Mucosa of stomach (tissue), 1 donor: Measurements from ENCODE around the gene SEC16A.

ENCODE experiments used
- H3K27me3 ChIP-seq: one replicate; pipeline ENCODE4 v1.7.0; 2013; ENCODE audit warnings: mild to moderate bottlenecking, low read length; ENCODE audit not compliant: control insufficient read depth, insufficient read depth
- H3K36me3 ChIP-seq: one replicate; pipeline ENCODE4 v1.7.0; 2013; ENCODE audit warnings: low read length; ENCODE audit not compliant: control insufficient read depth, insufficient read depth
- H3K4me1 ChIP-seq: one replicate; pipeline ENCODE4 v1.7.0; 2013; ENCODE audit warnings: mild to moderate bottlenecking, low read length; ENCODE audit not compliant: control insufficient read depth, insufficient read depth
- H3K4me3 ChIP-seq: one replicate; pipeline ENCODE4 v1.7.0; 2013; ENCODE audit warnings: low read length
- H3K9ac ChIP-seq: one replicate; pipeline ENCODE4 v1.7.0; 2013; ENCODE audit warnings: mild to moderate bottlenecking, low read length, moderate library complexity
- H3K9me3 ChIP-seq: one replicate; pipeline ENCODE4 v1.7.0; 2013; ENCODE audit warnings: mild to moderate bottlenecking, low read length, moderate library complexity; ENCODE audit not compliant: control insufficient read depth
- donor health status: Pancreatic carcinoma.

SEC16A gene

DNA sequence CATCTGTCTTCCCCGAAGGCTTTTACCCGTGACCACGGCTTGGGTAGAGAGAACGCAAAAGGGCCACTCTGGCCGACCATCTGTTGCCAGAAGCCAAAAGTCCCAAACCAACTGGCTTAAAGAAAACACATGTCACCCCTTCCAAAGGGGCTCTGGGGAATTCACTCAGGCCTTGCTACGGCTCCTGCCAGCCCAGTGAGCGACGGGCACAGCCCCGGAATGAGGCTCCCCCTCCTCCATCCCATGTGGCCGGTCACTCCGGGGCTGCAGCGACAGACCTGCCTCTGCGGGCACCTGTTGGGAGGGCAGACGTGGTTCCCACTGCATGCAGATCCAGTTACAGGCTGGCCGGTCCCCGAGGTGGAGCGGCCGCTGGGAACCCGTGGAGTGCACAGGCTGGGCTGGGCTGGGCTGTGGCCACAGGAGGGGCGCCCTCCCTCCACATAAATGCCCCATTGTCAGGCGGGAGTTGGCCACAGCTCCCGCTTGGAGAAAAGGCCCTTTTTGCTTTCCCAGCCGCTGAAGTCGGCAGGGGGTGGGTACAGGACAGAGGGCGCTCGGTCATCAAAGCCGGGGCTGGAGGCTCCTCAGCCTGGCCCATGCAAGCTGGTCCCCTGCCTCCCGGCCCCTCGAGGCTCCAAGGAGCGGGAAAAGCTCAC, 43.1 kb upstream of the SEC16A start:
- Histone ChIP-seq H3K4me3 (no peak overlapping the region), H3K36me3 (no peaks in the 10 kb centered on the region), H3K4me1 (peaks cover 37% of the 10 kb centered on the region)

GRCh38 chr9:136525207-136525606, 42.4 kb upstream of the SEC16A start:
- no peak overlapping the region for H3K9ac ChIP-seq

More for the DNA sequence above, 43.1 kb upstream of the SEC16A start:
- peaks cover 17% of the 10 kb centered on the region for H3K27me3 ChIP-seq
- no peaks in the 10 kb centered on the region for H3K9me3 ChIP-seq
- H3K9ac ChIP-seq: no peak overlapping the region

GRCh38 chr9:136522314-136523237, 39.7 kb upstream of the SEC16A start:
- H3K27me3 ChIP-seq: peaks cover 17% of the 10 kb centered on the region
- no peak overlapping the region for H3K9ac ChIP-seq
- no peaks in the 10 kb centered on the region for H3K9me3 ChIP-seq
- peaks cover 32% of the 10 kb centered on the region for H3K4me1 ChIP-seq
- no peak overlapping the region for H3K4me3 ChIP-seq
- no peaks in the 10 kb centered on the region for H3K36me3 ChIP-seq

More at GRCh38 chr9:136525207-136525606, 42.4 kb upstream of the SEC16A start:
- Histone ChIP-seq H3K9me3 (no peaks in the 10 kb centered on the region), H3K4me1 (peaks cover 36% of the 10 kb centered on the region), H3K36me3 (no peaks in the 10 kb centered on the region), H3K4me3 (no peak overlapping the region), H3K27me3 (peaks cover 17% of the 10 kb centered on the region)

- Histone ChIP-seq H3K36me3 (no peaks in the 10 kb centered on the region), H3K27me3 (peaks cover 9% of the 10 kb centered on the region), H3K4me3 (no peak overlapping the region), H3K9ac (no peak overlapping the region), H3K9me3 (no peaks in the 10 kb centered on the region), H3K4me1 (peaks cover 22% of the 10 kb centered on the region)
These were observed 38.7 kb upstream of the SEC16A start for GRCh38 chr9:136521537-136521936.

- H3K4me1 ChIP-seq: peaks cover 11% of the 10 kb centered on the region
- no peak overlapping the region for H3K9ac ChIP-seq
- H3K4me3 ChIP-seq: no peak overlapping the region
- H3K9me3 ChIP-seq: no peaks in the 10 kb centered on the region
- no peaks in the 10 kb centered on the region for H3K36me3 ChIP-seq
- no peaks in the 10 kb centered on the region for H3K27me3 ChIP-seq
These were observed 37.3 kb upstream of the SEC16A start for GRCh38 chr9:136520053-136520540.

DNA sequence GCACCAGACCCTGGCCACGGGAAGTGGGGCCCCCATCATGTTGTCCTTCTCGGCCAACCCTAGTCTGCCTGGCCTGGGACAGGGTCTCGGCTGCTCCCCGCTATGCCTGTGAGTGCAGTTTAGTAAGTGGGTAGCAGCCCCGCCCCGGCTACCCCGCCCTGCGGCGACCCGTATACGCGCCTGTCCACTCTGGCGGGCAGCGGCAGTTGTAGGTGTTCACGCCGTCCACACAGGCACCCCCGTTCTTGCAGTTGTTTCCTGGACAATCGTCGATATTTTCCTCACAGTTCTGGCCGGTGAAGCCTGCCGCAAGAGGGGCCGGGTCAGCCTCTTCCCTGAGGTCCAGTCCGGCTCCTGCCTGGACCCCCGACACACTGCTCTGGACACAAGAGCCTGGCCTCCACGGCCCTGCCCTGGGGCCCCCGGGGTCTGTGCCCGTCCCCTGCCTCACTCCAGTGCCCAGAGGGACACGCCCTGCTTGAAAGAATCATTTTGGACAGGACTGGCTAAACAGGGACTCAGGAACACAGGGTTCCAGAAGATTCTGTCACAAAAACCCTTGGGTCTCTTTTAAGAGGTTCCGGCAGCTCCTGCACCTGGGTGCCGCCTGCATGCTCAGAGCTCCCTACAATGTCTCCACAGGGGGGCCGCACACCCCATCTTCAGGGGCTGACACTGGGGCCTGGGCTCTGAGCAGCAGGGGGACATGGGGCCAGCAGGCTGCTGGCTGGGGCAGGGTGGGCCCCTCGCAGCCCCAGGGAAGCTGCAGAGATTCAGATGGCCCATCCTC, 36.6 kb upstream of the SEC16A start:
- no peaks in the 10 kb centered on the region for H3K9me3 ChIP-seq
- H3K4me1 ChIP-seq: peaks cover 11% of the 10 kb centered on the region
- H3K36me3 ChIP-seq: no peaks in the 10 kb centered on the region
- no peaks in the 10 kb centered on the region for H3K27me3 ChIP-seq
- no peak overlapping the region for H3K9ac ChIP-seq
- H3K4me3 ChIP-seq: no peak overlapping the region

GRCh38 chr9:136518623-136519022, 35.8 kb upstream of the SEC16A start:
- Histone ChIP-seq H3K27me3 (no peaks in the 10 kb centered on the region), H3K9ac (no peak overlapping the region), H3K4me1 (peaks cover 11% of the 10 kb centered on the region), H3K36me3 (no peaks in the 10 kb centered on the region), H3K9me3 (no peaks in the 10 kb centered on the region), H3K4me3 (no peak overlapping the region)

DNA sequence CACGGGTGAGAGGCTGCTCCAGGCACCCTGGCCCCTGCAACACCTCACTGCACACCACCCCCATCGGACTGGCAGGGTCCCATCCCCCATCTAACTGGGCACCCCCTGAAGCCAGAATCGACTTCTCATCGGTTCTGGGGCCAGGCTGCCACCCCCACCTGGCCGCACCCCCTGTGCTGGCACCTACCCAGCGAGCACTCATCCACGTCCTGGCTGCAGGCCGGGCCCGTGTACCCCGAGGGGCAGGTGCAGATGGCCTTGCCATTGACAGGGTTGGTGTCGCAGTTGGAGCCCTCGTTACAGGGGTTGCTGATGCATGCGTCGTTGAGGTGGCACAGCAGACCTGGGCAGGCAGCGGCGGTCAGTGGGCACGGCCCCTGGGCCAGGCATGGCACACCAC, 35.1 kb upstream of the SEC16A start:
- Histone ChIP-seq H3K4me1 (peaks cover 11% of the 10 kb centered on the region), H3K9ac (no peak overlapping the region), H3K9me3 (no peaks in the 10 kb centered on the region), H3K4me3 (no peak overlapping the region), H3K36me3 (no peaks in the 10 kb centered on the region), H3K27me3 (no peaks in the 10 kb centered on the region)

DNA sequence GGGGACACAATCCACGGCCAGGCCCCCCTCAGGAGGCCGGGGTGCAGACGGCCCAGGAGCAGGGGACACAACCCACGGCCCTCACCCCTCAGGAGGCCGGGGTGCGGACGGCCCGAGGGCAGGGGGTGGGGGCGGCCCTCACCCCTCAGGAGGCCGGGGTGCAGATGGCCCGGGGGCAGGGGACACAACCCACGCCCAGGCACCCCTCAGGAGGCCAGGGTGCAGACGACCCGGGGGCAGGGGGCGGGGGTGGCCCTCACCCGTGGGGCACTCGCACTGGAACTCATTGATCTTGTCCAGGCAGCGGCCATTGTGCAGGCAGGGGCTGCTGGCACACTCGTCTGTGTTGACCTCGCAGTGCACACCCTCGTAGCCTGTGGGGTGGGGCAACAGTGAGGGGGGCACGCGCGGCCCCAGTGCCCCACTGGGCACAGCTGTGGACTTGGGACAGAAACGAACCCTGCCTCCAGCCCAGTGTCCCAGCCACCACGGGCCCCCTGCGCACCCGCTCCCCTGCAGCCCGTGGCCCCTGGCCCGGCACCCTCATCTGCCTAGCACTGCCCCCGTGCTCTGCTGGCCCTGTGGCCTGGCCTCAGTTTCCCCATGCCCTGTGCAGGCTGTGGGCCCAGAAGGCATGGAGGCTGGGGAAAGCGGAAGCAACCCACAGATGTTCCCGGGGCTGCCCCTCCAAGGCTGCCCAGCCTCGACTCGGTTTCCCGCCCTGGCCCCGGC, 34.3 kb upstream of the SEC16A start:
- Histone ChIP-seq H3K27me3 (no peaks in the 10 kb centered on the region), H3K9ac (no peak overlapping the region), H3K9me3 (no peaks in the 10 kb centered on the region), H3K4me3 (no peak overlapping the region), H3K36me3 (no peaks in the 10 kb centered on the region), H3K4me1 (peaks cover 11% of the 10 kb centered on the region)

GRCh38 chr9:136516191-136516654, 33.4 kb upstream of the SEC16A start:
- peaks cover 11% of the 10 kb centered on the region for H3K4me1 ChIP-seq
- H3K27me3 ChIP-seq: no peaks in the 10 kb centered on the region
- no peaks in the 10 kb centered on the region for H3K36me3 ChIP-seq

GRCh38 chr9:136515276-136515675, 32.4 kb upstream of the SEC16A start:
- peaks cover 9% of the 10 kb centered on the region for H3K4me1 ChIP-seq
- no peaks in the 10 kb centered on the region for H3K27me3 ChIP-seq
- no peak overlapping the region for H3K9ac ChIP-seq
- no peak overlapping the region for H3K4me3 ChIP-seq
- no peaks in the 10 kb centered on the region for H3K36me3 ChIP-seq
- no peaks in the 10 kb centered on the region for H3K9me3 ChIP-seq

More at GRCh38 chr9:136516191-136516654, 33.4 kb upstream of the SEC16A start:
- H3K4me3 ChIP-seq: no peak overlapping the region
- H3K9ac ChIP-seq: no peak overlapping the region
- no peaks in the 10 kb centered on the region for H3K9me3 ChIP-seq
